ENCODE measurements around the gene UBD. TPM values are rescaled to one million over a fixed set of nuclear protein-coding genes. Genes with fewer than 3 reads are reported as not detected.

UBD gene
- total and polyA plus RNA-seq, 2 experiments from 2014 or later, result not detected

- TF ChIP-seq ZNF331 (CRISPR knock-in tag; IDR thresholded peaks at IDR 0.05; ENCODE audit: low read depth) (no peak), EZH2phosphoT487 (IDR thresholded peaks at IDR 0.05; ENCODE audit: unreplicated experiment) (no peak), JUNB (IDR thresholded peaks at IDR 0.05; ENCODE audit: unreplicated experiment) (no peak), NANOG (IDR thresholded peaks at IDR 0.05; ENCODE audit: borderline replicate concordance) (no peak), EZH2 (IDR thresholded peaks at IDR 0.05; ENCODE audit: low read depth, unreplicated experiment) (no peak)
These were observed 40.1 kb downstream of the UBD start (continued) for GRCh38 chr6:29519291-29520010.

GRCh38 chr6:29517728-29518440 is 41.6 kb downstream of the UBD start:
- H3K27ac Mint-ChIP-seq, result no peak overlapping the region
- Histone ChIP-seq H3K4me1 (ENCODE audit: insufficient read depth) (no peaks in the 10 kb centered on the region), H3K27ac (ENCODE audit: low read depth) (no peak overlapping the region), H3K36me3 (ENCODE audit: insufficient read depth) (peaks cover 6% of the 10 kb centered on the region), H3F3A (replicated peaks; ENCODE audit: low read depth) (no peaks in the 10 kb centered on the region), H3K9me2 (ENCODE audit: insufficient read depth) (peaks cover 9% of the 10 kb centered on the region; the same call in 1 of the 2 replicates), H3K4me2 (no peak overlapping the region), H4K20me1 (replicated peaks; ENCODE audit: insufficient read depth) (no peaks in the 10 kb centered on the region), H3K79me2 (replicated peaks; ENCODE audit: insufficient read depth) (no peaks in the 10 kb centered on the region), H2AFZ (no peak overlapping the region), H3K27me3 (ENCODE audit: insufficient read depth) (no peaks in the 10 kb centered on the region), H3K4me3 (no peak overlapping the region)
- peaks cover 19% of the 10 kb centered on the region for H3K36me3 Mint-ChIP-seq (ENCODE audit: low read depth)
- ATAC-seq (no peak), DNase-seq (ENCODE audit: low spot score) (no peak)
- peaks cover 2% of the 10 kb centered on the region for H3K27me3 Mint-ChIP-seq (ENCODE audit: insufficient read depth, low read depth, poor library complexity)
- peaks cover 23% of the 10 kb centered on the region for H3K9me3 Mint-ChIP-seq
- no peak overlapping the region for H3K4me3 Mint-ChIP-seq
- H3K4me1 Mint-ChIP-seq, result peaks cover 3% of the 10 kb centered on the region; the same call in 1 of the 3 replicates
- TF ChIP-seq JUNB (IDR thresholded peaks at IDR 0.05; ENCODE audit: unreplicated experiment), result no peak
- no peak for TF ChIP-seq EZH2phosphoT487 (IDR thresholded peaks at IDR 0.05; ENCODE audit: unreplicated experiment)
- TF ChIP-seq STAT1 (IDR thresholded peaks at IDR 0.05; ENCODE audit: unreplicated experiment), result no peak
- TF ChIP-seq NANOG (IDR thresholded peaks at IDR 0.05; ENCODE audit: borderline replicate concordance), result no peak
- TF ChIP-seq ETS1 (IDR thresholded peaks at IDR 0.05), result no peak
- TF ChIP-seq CREB1 (CRISPR knock-in tag; IDR thresholded peaks at IDR 0.05; ENCODE audit: low read depth), result no peak
- TF ChIP-seq CTCF (conservative IDR thresholded peaks at IDR 0.05; ENCODE audit: low read depth in 2 of 2), result no peak
- TF ChIP-seq ZNF331 (CRISPR knock-in tag; IDR thresholded peaks at IDR 0.05; ENCODE audit: low read depth), result no peak
- no peak for TF ChIP-seq ZNF462 (CRISPR knock-in tag; IDR thresholded peaks at IDR 0.05)
